CD8-positive, alpha-beta memory T cell (primary cell): Measurements from ENCODE around the gene MRPL1. TPM values are rescaled to one million over a fixed set of nuclear protein-coding genes. Genes with fewer than 3 reads are reported as not detected.

Experiments
- CTCF ChIA-PET: fragments of 350-600 bp; sonication (Branson Sonifier 250); formaldehyde crosslinking; loops from one replicate; lab custom pipeline; 2021; ENCODE audit warnings: antibody characterized with exemption; lab: Charles Lee
- POLR2A ChIA-PET: fragments of 350-600 bp; sonication (Branson Sonifier 250); formaldehyde crosslinking; loops from one replicate; lab custom pipeline; 2021; ENCODE audit warnings: antibody characterized with exemption; lab: Charles Lee
- DNase-seq, 5 donors: peaks; one replicate each; pipeline versions ENCODE4 v3.0.0 to v3.0.0-alpha.2; 2020 to 2022; ENCODE audit warnings: mixed read lengths in 1 of 5
- H3K27ac ChIP-seq: one replicate; pipeline ENCODE4 v1.7.0; 2013; ENCODE audit warnings: low read depth, mild to moderate bottlenecking, low read length, moderate library complexity
- H3K27me3 ChIP-seq: 2 replicates; pipeline ENCODE4 v1.7.0; 2013; ENCODE audit warnings: low read length, mild to moderate bottlenecking; ENCODE audit not compliant: insufficient read depth, poor library complexity, severe bottlenecking
- H3K36me3 ChIP-seq: 2 replicates; pipeline ENCODE4 v1.7.0; 2013; ENCODE audit warnings: mild to moderate bottlenecking, low read length, moderate library complexity; ENCODE audit not compliant: insufficient read depth
- H3K4me1 ChIP-seq: 2 replicates; pipeline ENCODE4 v1.7.0; 2013; ENCODE audit warnings: mild to moderate bottlenecking, low read length, moderate library complexity; ENCODE audit not compliant: insufficient read depth
- H3K4me3 ChIP-seq: 2 replicates; pipeline ENCODE4 v1.7.0; 2013; ENCODE audit warnings: mild to moderate bottlenecking, low read length
- H3K9me3 ChIP-seq: 2 replicates; pipeline ENCODE4 v1.7.0; 2013; ENCODE audit warnings: mild to moderate bottlenecking, low read length
- H3K27ac Mint-ChIP-seq, 8 donors: one replicate each; pipeline ENCODE4 v1.8.0; 2020 to 2021; ENCODE audit warnings: mixed read lengths in 8 of 8, mild to moderate bottlenecking in 6 of 8, inconsistent platforms in 3 of 8, moderate library complexity in 3 of 8
- H3K27me3 Mint-ChIP-seq, 2 donors: one replicate each; pipeline ENCODE4 v1.8.0; 2020 to 2021; ENCODE audit warnings: mixed read lengths in 2 of 2, mild to moderate bottlenecking in 1 of 2, moderate library complexity in 1 of 2
- H3K36me3 Mint-ChIP-seq, 3 donors: one replicate each; pipeline ENCODE4 v1.8.0; 2020 to 2021; ENCODE audit warnings: mixed read lengths in 3 of 3, inconsistent platforms in 1 of 3, mild to moderate bottlenecking in 1 of 3
- H3K4me1 Mint-ChIP-seq, 3 donors: one replicate each; pipeline ENCODE4 v1.8.0; 2020 to 2021; ENCODE audit warnings: mixed read lengths in 3 of 3, inconsistent platforms in 1 of 3, mild to moderate bottlenecking in 1 of 3
- H3K4me3 Mint-ChIP-seq, 7 donors: one replicate each; pipeline ENCODE4 v1.8.0; 2020 to 2021; ENCODE audit warnings: mixed read lengths in 7 of 7, mild to moderate bottlenecking in 6 of 7, moderate library complexity in 4 of 7, inconsistent platforms in 2 of 7
- H3K9me3 Mint-ChIP-seq, 5 donors: one replicate each; pipeline ENCODE4 v1.8.0; 2020 to 2022; ENCODE audit warnings: mixed read lengths in 5 of 5, mild to moderate bottlenecking in 3 of 5, moderate library complexity in 2 of 5, inconsistent platforms in 1 of 5
- polyA plus RNA-seq: library from polyadenylated mRNA; unstranded; fragments of 300-500 nt; fragmentation: Illumina TruSeq; gene quantifications from one replicate; pipeline ENCODE4 v1.2.3, GENCODE V29; 2021
- total RNA-seq, 2 experiments: library from RNA; stranded (reverse); gene quantifications; one replicate each; pipeline ENCODE4 v1.2.3, GENCODE V29; 2021

MRPL1 gene
- total and polyA plus RNA-seq, 3 experiments from 2014 or later: 26.5 to 93.8 (median 88.4) TPM

- no peaks in the 10 kb centered on the region for H3K9me3 ChIP-seq
- no peaks in the 10 kb centered on the region for H3K4me1 ChIP-seq
- H3K4me3 ChIP-seq: no peak overlapping the region
- no peaks in the 10 kb centered on the region for H3K27me3 ChIP-seq
- Mint-ChIP-seq H3K4me1 (peaks cover 2 to 15% (median 12%) of the 10 kb centered on the region in 3 donors), H3K4me3 (no peak overlapping the region), H3K27ac (no peak overlapping the region), H3K27me3 (no peaks in the 10 kb centered on the region), H3K36me3 (peaks cover 26 to 41% (median 37%) of the 10 kb centered on the region in 3 donors), H3K9me3 (peaks cover 0 to 11% (median 2%) of the 10 kb centered on the region in 5 donors)
- ChIA-PET POLR2A (no interaction called here), CTCF (no interaction called here)
- DNase-seq: no peak
- H3K27ac ChIP-seq: no peak overlapping the region
- H3K36me3 ChIP-seq: peaks cover 4% of the 10 kb centered on the region
Measured at GRCh38 chr4:77920371-77920770, 57.7 kb downstream of the MRPL1 start.

GRCh38 chr4:77921701-77922100, 59.1 kb downstream of the MRPL1 start:
- Histone ChIP-seq H3K4me1 (no peaks in the 10 kb centered on the region), H3K4me3 (no peak overlapping the region), H3K27me3 (no peaks in the 10 kb centered on the region), H3K9me3 (no peaks in the 10 kb centered on the region), H3K36me3 (peaks cover 4% of the 10 kb centered on the region), H3K27ac (no peak overlapping the region)
- no peak for DNase-seq
- POLR2A ChIA-PET: no interaction called here
- Mint-ChIP-seq H3K27ac (peak overlapping the region in 1 of 8 donors; percentile 75), H3K36me3 (peaks cover 29 to 50% (median 43%) of the 10 kb centered on the region in 3 donors), H3K4me1 (peaks cover 2 to 13% (median 12%) of the 10 kb centered on the region in 3 donors), H3K9me3 (peaks cover 2 to 14% (median 7%) of the 10 kb centered on the region in 5 donors), H3K27me3 (no peaks in the 10 kb centered on the region), H3K4me3 (no peak overlapping the region)
- CTCF ChIA-PET: no interaction called here

GRCh38 chr4:77922158-77923094, 59.8 kb downstream of the MRPL1 start:
- peaks cover 32 to 49% (median 47%) of the 10 kb centered on the region in 3 donors for H3K36me3 Mint-ChIP-seq
- DNase-seq: no peak

GRCh38 chr4:77927991-77928925, 65.6 kb downstream of the MRPL1 start:
- Mint-ChIP-seq H3K27ac (no peak overlapping the region), H3K36me3 (peaks cover 28 to 62% (median 31%) of the 10 kb centered on the region in 3 donors), H3K4me1 (peaks cover 0 to 2% (median 0%) of the 10 kb centered on the region in 3 donors), H3K4me3 (no peak overlapping the region), H3K27me3 (no peaks in the 10 kb centered on the region), H3K9me3 (peaks cover 2 to 14% (median 7%) of the 10 kb centered on the region in 5 donors)
- H3K4me1 ChIP-seq: no peaks in the 10 kb centered on the region
- DNase-seq: no peak
- no peak overlapping the region for H3K4me3 ChIP-seq
- POLR2A ChIA-PET: no interaction called here
- no peak overlapping the region for H3K27ac ChIP-seq
- CTCF ChIA-PET: no interaction called here
- H3K9me3 ChIP-seq: no peaks in the 10 kb centered on the region
- H3K36me3 ChIP-seq: no peaks in the 10 kb centered on the region
- no peaks in the 10 kb centered on the region for H3K27me3 ChIP-seq

More at GRCh38 chr4:77922158-77923094, 59.8 kb downstream of the MRPL1 start:
- POLR2A ChIA-PET: interaction anchor here (0.9 kb wide), 1 partner anchor 13 kb away, joined by 3 read pairs; no protein-coding TSS in a partner anchor
- no peak overlapping the region for H3K4me3 Mint-ChIP-seq
- Histone ChIP-seq H3K27me3 (no peaks in the 10 kb centered on the region), H3K36me3 (peaks cover 4% of the 10 kb centered on the region), H3K4me3 (no peak overlapping the region), H3K27ac (no peak overlapping the region), H3K4me1 (no peaks in the 10 kb centered on the region), H3K9me3 (no peaks in the 10 kb centered on the region)
- CTCF ChIA-PET: no interaction called here
- peaks cover 2 to 13% (median 8%) of the 10 kb centered on the region in 3 donors for H3K4me1 Mint-ChIP-seq
- H3K27ac Mint-ChIP-seq: peak overlapping the region in 2 of 8 donors; percentile 12 to 75
- peaks cover 2 to 14% (median 7%) of the 10 kb centered on the region in 5 donors for H3K9me3 Mint-ChIP-seq
- no peaks in the 10 kb centered on the region for H3K27me3 Mint-ChIP-seq

GRCh38 chr4:77930154-77930639, 67.6 kb downstream of the MRPL1 start:
- H3K9me3 ChIP-seq: no peaks in the 10 kb centered on the region
- H3K4me3 ChIP-seq: no peak overlapping the region
- H3K27me3 Mint-ChIP-seq: no peaks in the 10 kb centered on the region
- no peak overlapping the region for H3K27ac ChIP-seq
- no peak for DNase-seq
- H3K4me1 Mint-ChIP-seq: peaks cover 0 to 2% (median 0%) of the 10 kb centered on the region in 3 donors
- H3K9me3 Mint-ChIP-seq: peaks cover 0 to 8% (median 5%) of the 10 kb centered on the region in 5 donors
- peaks cover 29 to 60% (median 29%) of the 10 kb centered on the region in 3 donors for H3K36me3 Mint-ChIP-seq
- H3K4me3 Mint-ChIP-seq: no peak overlapping the region
- H3K27me3 ChIP-seq: no peaks in the 10 kb centered on the region
- POLR2A ChIA-PET: no interaction called here
- no peaks in the 10 kb centered on the region for H3K4me1 ChIP-seq
- no peak overlapping the region for H3K27ac Mint-ChIP-seq
- CTCF ChIA-PET: no interaction called here
- H3K36me3 ChIP-seq: no peaks in the 10 kb centered on the region

GRCh38 chr4:77930876-77931275, 68.2 kb downstream of the MRPL1 start:
- Mint-ChIP-seq H3K27me3 (no peaks in the 10 kb centered on the region), H3K4me1 (peaks cover 0 to 2% (median 0%) of the 10 kb centered on the region in 3 donors), H3K27ac (no peak overlapping the region), H3K9me3 (peaks cover 0 to 3% (median under 1%) of the 10 kb centered on the region in 5 donors), H3K36me3 (peaks cover 23 to 56% (median 28%) of the 10 kb centered on the region in 3 donors), H3K4me3 (no peak overlapping the region)
- H3K9me3 ChIP-seq: no peaks in the 10 kb centered on the region
- no peak for DNase-seq
- no peaks in the 10 kb centered on the region for H3K36me3 ChIP-seq
- no peaks in the 10 kb centered on the region for H3K4me1 ChIP-seq
- CTCF ChIA-PET: no interaction called here
- POLR2A ChIA-PET: no interaction called here
- no peak overlapping the region for H3K27ac ChIP-seq
- no peaks in the 10 kb centered on the region for H3K27me3 ChIP-seq
- no peak overlapping the region for H3K4me3 ChIP-seq

- Histone ChIP-seq H3K4me3 (no peak overlapping the region), H3K27me3 (no peaks in the 10 kb centered on the region), H3K9me3 (no peaks in the 10 kb centered on the region), H3K36me3 (no peaks in the 10 kb centered on the region), H3K27ac (no peak overlapping the region), H3K4me1 (no peaks in the 10 kb centered on the region)
- Mint-ChIP-seq H3K4me3 (no peak overlapping the region), H3K9me3 (no peaks in the 10 kb centered on the region), H3K27me3 (no peaks in the 10 kb centered on the region), H3K27ac (peak overlapping the region in 1 of 8 donors; percentile 50), H3K4me1 (peaks cover 0 to 2% (median 0%) of the 10 kb centered on the region in 3 donors), H3K36me3 (peaks cover 22 to 54% (median 30%) of the 10 kb centered on the region in 3 donors)
- POLR2A ChIA-PET: no interaction called here
- CTCF ChIA-PET: no interaction called here
- DNase-seq: no peak
Measured at GRCh38 chr4:77931452-77932135, 69.0 kb downstream of the MRPL1 start.
